OCI-LY7 (cell line): ENCODE measurements around the gene ATP5PD. TPM values are rescaled to one million over a fixed set of nuclear protein-coding genes. Genes with fewer than 3 reads are reported as not detected.

Source experiments
- BruUV-seq: library from RNA; stranded (reverse); fragments of 400-500 nt; replicated peaks from 2 replicates; lab custom pipeline; 2021; lab: Mats Ljungman, UMichigan
- CTCF ChIA-PET: fragments of 300-600 bp; sonication (Branson Sonifier 250); formaldehyde crosslinking; loops from one replicate; lab custom pipeline; 2022; ENCODE audit warnings: antibody characterized with exemption; ENCODE audit not compliant: unreplicated experiment; lab: Charles Lee
- POLR2A ChIA-PET: fragments of 300-600 bp; sonication (Branson Sonifier 250); formaldehyde crosslinking; loops from one replicate; lab custom pipeline; 2022; ENCODE audit warnings: antibody characterized with exemption; lab: Charles Lee
- DNase-seq: peaks from one replicate; pipeline ENCODE4 v3.0.0-alpha.2; 2015; ENCODE audit warnings: low spot score
- H2AFZ ChIP-seq: fragments of 200-600 bp; sonication (generic), shearing (Covaris generic); 2 replicates; pipeline ENCODE4 v1.6.1; 2014; ENCODE audit warnings: mild to moderate bottlenecking, antibody characterized with exemption, low read length, moderate library complexity
- H3K27ac ChIP-seq: fragments of 200-600 bp; sonication (generic); 2 replicates; pipeline ENCODE4 v1.5.1; 2014; ENCODE audit warnings: mixed run types, low read depth, mild to moderate bottlenecking, moderate library complexity, low read length, inconsistent platforms; ENCODE audit not compliant: poor library complexity, severe bottlenecking
- H3K36me3 ChIP-seq: fragments of 200-600 bp; sonication (generic); 2 replicates; pipeline ENCODE4 v1.6.1; 2014; ENCODE audit warnings: mild to moderate bottlenecking, antibody characterized with exemption, low read length, moderate library complexity, mixed read lengths; ENCODE audit not compliant: insufficient read depth
- H3K4me1 ChIP-seq: fragments of 200-600 bp; sonication (generic); 2 replicates; pipeline ENCODE4 v1.5.1; 2014; ENCODE audit warnings: mild to moderate bottlenecking, low read length; ENCODE audit not compliant: insufficient read depth, poor library complexity, severe bottlenecking
- H3K4me2 ChIP-seq: fragments of 200-600 bp; sonication (generic); 2 replicates; pipeline ENCODE4 v1.6.1; 2014; ENCODE audit warnings: mild to moderate bottlenecking, low read length
- H3K4me3 ChIP-seq: fragments of 200-600 bp; sonication (generic); 2 replicates; pipeline ENCODE4 v1.5.1; 2014; ENCODE audit warnings: mild to moderate bottlenecking, low read depth, low read length; ENCODE audit not compliant: poor library complexity, severe bottlenecking
- H3K79me2 ChIP-seq: fragments of 200-600 bp; sonication (generic); 2 replicates; pipeline ENCODE4 v1.6.1; 2016; ENCODE audit warnings: low read depth, mild to moderate bottlenecking, low read length, moderate library complexity, mixed read lengths; ENCODE audit not compliant: insufficient read depth
- H3K9me2 ChIP-seq: fragments of 200-600 bp; sonication (generic); 2 replicates; pipeline ENCODE4 v1.6.1; 2016; ENCODE audit warnings: mild to moderate bottlenecking, low read length, mixed read lengths; ENCODE audit not compliant: insufficient read depth
- H3K9me3 ChIP-seq: fragments of 200-600 bp; sonication (generic); 2 replicates; pipeline ENCODE4 v1.6.1; 2014; ENCODE audit warnings: mild to moderate bottlenecking, mixed run types, low read length, mixed read lengths
- H4K20me1 ChIP-seq: fragments of 200-600 bp; sonication (generic); 2 replicates; pipeline ENCODE4 v1.6.1; 2014; ENCODE audit warnings: mild to moderate bottlenecking, antibody characterized with exemption, low read length, moderate library complexity, mixed read lengths; ENCODE audit not compliant: insufficient read depth
- EZH2phosphoT487 ChIP-seq: fragments of 200-600 bp; sonication (generic); IDR thresholded peaks from 2 replicates; pipeline ENCODE4 v1.6.1; 2018; ENCODE audit warnings: low read depth, borderline replicate concordance, mild to moderate bottlenecking, mixed run types, antibody characterized with exemption, low read length, moderate library complexity, mixed read lengths
- intact Hi-C: fragments of 100-400 bp; cut with micrococcal nuclease; formaldehyde crosslinking; loops from one replicate; pipeline ENCODE4 v1.10.0; 2022; ENCODE audit not compliant: unreplicated experiment
- total RNA-seq, 2 experiments: library from RNA; depleted of rRNA in 1 of 2; stranded (reverse); fragments of >200 nt in 1 of 2; shearing (Covaris generic) in 1 of 2; gene quantifications; 2 replicates each; pipeline ENCODE4 v1.2.3, GENCODE V29; 2014 to 2022
- TF ChIP-seq, protein P1 (sequence below): fragments of 200-600 bp; sonication (generic); conservative IDR thresholded peaks from 2 replicates; pipeline ENCODE4 v1.5.1; 2014; ENCODE audit warnings: mild to moderate bottlenecking, antibody characterized with exemption, low read length, moderate library complexity, mixed read lengths

Gene ATP5PD
- total RNA-seq, 2 experiments from 2014 or later: 301 to 317 TPM

- no TSS peak for BruUV-seq
- no peak overlapping the region for H3K27ac ChIP-seq
- no peak for DNase-seq
- TF ChIP-seq, protein P1, sequence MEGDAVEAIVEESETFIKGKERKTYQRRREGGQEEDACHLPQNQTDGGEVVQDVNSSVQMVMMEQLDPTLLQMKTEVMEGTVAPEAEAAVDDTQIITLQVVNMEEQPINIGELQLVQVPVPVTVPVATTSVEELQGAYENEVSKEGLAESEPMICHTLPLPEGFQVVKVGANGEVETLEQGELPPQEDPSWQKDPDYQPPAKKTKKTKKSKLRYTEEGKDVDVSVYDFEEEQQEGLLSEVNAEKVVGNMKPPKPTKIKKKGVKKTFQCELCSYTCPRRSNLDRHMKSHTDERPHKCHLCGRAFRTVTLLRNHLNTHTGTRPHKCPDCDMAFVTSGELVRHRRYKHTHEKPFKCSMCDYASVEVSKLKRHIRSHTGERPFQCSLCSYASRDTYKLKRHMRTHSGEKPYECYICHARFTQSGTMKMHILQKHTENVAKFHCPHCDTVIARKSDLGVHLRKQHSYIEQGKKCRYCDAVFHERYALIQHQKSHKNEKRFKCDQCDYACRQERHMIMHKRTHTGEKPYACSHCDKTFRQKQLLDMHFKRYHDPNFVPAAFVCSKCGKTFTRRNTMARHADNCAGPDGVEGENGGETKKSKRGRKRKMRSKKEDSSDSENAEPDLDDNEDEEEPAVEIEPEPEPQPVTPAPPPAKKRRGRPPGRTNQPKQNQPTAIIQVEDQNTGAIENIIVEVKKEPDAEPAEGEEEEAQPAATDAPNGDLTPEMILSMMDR: no peak
- TF ChIP-seq EZH2phosphoT487: no peak
- H3K9me3 ChIP-seq: no peaks in the 10 kb centered on the region
- no peaks in the 10 kb centered on the region for H4K20me1 ChIP-seq
- POLR2A ChIA-PET: interaction anchor here (0.7 to 1.4 kb wide), 2 partner anchors 9 kb away, joined by 3 to 5 read pairs; no protein-coding TSS in a partner anchor
- H3K4me1 ChIP-seq: no peaks in the 10 kb centered on the region
- CTCF ChIA-PET: interaction anchor here (1.1 kb wide), 1 partner anchor 100 kb away, joined by 4 read pairs; no protein-coding TSS in a partner anchor
- peaks cover 62% of the 10 kb centered on the region for H3K36me3 ChIP-seq
- no peak overlapping the region for H3K4me2 ChIP-seq
- H3K4me3 ChIP-seq: no peak overlapping the region
- H2AFZ ChIP-seq: no peak overlapping the region
- intact Hi-C loops: no loop called here
- H3K79me2 ChIP-seq: no peaks in the 10 kb centered on the region
- H3K9me2 ChIP-seq: no peaks in the 10 kb centered on the region
These were observed 16.4 kb upstream of the ATP5PD start for GRCh38 chr17:75063201-75063600.

- H3K4me3 ChIP-seq: no peak overlapping the region
- no peaks in the 10 kb centered on the region for H3K9me2 ChIP-seq
- POLR2A ChIA-PET: interaction anchor here (1.0 kb wide), 2 partner anchors 12 to 49 kb away, joined by 3 to 6 read pairs; partner anchors contain the start of gene MRPL58
- DNase-seq: no peak
- no TSS peak for BruUV-seq
- CTCF ChIA-PET: interaction anchor here (1.7 kb wide), 1 partner anchor 13 kb away, joined by 5 read pairs; no protein-coding TSS in a partner anchor
- H3K36me3 ChIP-seq: peaks cover 73% of the 10 kb centered on the region
- H3K4me2 ChIP-seq: no peak overlapping the region
- no peak overlapping the region for H2AFZ ChIP-seq
- H3K4me1 ChIP-seq: no peaks in the 10 kb centered on the region
- H4K20me1 ChIP-seq: no peaks in the 10 kb centered on the region
- intact Hi-C loops: no loop called here
- no peak overlapping the region for H3K27ac ChIP-seq
- no peaks in the 10 kb centered on the region for H3K9me3 ChIP-seq
- no peak for TF ChIP-seq EZH2phosphoT487
- TF ChIP-seq, protein P1: no peak
- no peaks in the 10 kb centered on the region for H3K79me2 ChIP-seq
These were observed 14.8 kb upstream of the ATP5PD start for GRCh38 chr17:75061618-75062017.

DNA sequence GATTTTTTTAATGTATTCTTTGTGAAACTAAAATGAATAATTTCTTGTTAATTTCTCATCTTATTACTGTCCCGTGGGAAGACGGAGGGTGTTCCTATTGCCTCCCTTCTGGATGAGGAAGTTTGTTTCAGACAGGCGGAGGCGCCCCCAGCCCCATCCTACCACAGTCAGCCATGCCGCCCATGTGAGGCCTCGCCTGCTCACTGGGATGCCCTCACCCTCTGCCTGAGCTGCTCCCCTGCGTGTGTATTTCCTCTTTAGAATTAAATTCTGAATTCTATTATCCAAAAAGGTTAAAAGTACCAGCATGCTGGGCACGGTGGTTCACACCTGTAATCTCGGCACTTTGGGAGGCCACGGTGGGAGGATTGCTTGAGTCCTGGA lies 14.3 kb upstream of the ATP5PD start:
- CTCF ChIA-PET: interaction anchor here (1.7 kb wide), 1 partner anchor 12 kb away, joined by 5 read pairs; no protein-coding TSS in a partner anchor
- Histone ChIP-seq H3K79me2 (no peaks in the 10 kb centered on the region), H3K4me1 (no peaks in the 10 kb centered on the region), H3K9me2 (no peaks in the 10 kb centered on the region), H3K4me2 (no peak overlapping the region), H2AFZ (no peak overlapping the region), H3K9me3 (no peaks in the 10 kb centered on the region), H3K4me3 (no peak overlapping the region), H3K36me3 (peaks cover 79% of the 10 kb centered on the region), H3K27ac (no peak overlapping the region), H4K20me1 (no peaks in the 10 kb centered on the region)
- BruUV-seq: no TSS peak
- intact Hi-C loops: no loop called here
- DNase-seq: no peak
- POLR2A ChIA-PET: interaction anchor here (1.0 to 1.6 kb wide), 3 partner anchors 9 to 12 kb away, joined by 3 to 6 read pairs (median 4); no protein-coding TSS in a partner anchor
- TF ChIP-seq EZH2phosphoT487: no peak
- TF ChIP-seq, protein P1: no peak
